Neural progenitor cell (in vitro differentiated cells): ENCODE results near the gene ABCC6. TPM values are rescaled to one million over a fixed set of nuclear protein-coding genes. Genes with fewer than 3 reads are reported as not detected.
A peak's percentile ranks its signal among the peaks of the same experiment; 100 is the strongest.

Experiments
- DNase-seq: peaks from one replicate; pipeline ENCODE4 v3.0.0-alpha.2; 2016; ENCODE audit warnings: low spot score
- H2AFZ ChIP-seq: fragments of 200-600 bp; sonication (generic); replicated peaks from 2 replicates; pipeline ENCODE4 v1.6.1; 2016; ENCODE audit warnings: antibody characterized with exemption
- H3F3A ChIP-seq: fragments of 200-600 bp; sonication (generic); 2 replicates; pipeline ENCODE4 v1.6.1; 2016; ENCODE audit warnings: antibody characterized with exemption, low read depth
- H3K27ac ChIP-seq: fragments of 200-600 bp; sonication (generic); 2 replicates; pipeline ENCODE4 v1.5.1; 2016; ENCODE audit warnings: mild to moderate bottlenecking
- H3K27me3 ChIP-seq: fragments of 200-600 bp; sonication (generic); 2 replicates; pipeline ENCODE4 v1.6.1; 2016; ENCODE audit warnings: mild to moderate bottlenecking, moderate library complexity
- H3K36me3 ChIP-seq: fragments of 200-600 bp; sonication (generic); 2 replicates; pipeline ENCODE4 v1.5.1; 2016
- H3K4me1 ChIP-seq: fragments of 200-600 bp; sonication (generic); 2 replicates; pipeline ENCODE4 v1.6.1; 2016; ENCODE audit warnings: mixed run types
- H3K4me2 ChIP-seq: fragments of 200-600 bp; sonication (generic); 2 replicates; pipeline ENCODE4 v1.6.1; 2016
- H3K4me3 ChIP-seq: fragments of 200-600 bp; sonication (generic); 2 replicates; pipeline ENCODE4 v1.5.1; 2016
- H3K79me2 ChIP-seq: fragments of 200-600 bp; sonication (generic); 2 replicates; pipeline ENCODE4 v1.6.1; 2016; ENCODE audit warnings: low read depth
- H3K9ac ChIP-seq: fragments of 200-600 bp; sonication (generic); 2 replicates; pipeline ENCODE4 v1.6.1; 2016
- H3K9me3 ChIP-seq: fragments of 200-600 bp; sonication (generic); 2 replicates; pipeline ENCODE4 v1.5.1; 2016; ENCODE audit warnings: low read depth
- H4K20me1 ChIP-seq: fragments of 200-600 bp; sonication (generic); 2 replicates; pipeline ENCODE4 v1.6.1; 2016; ENCODE audit warnings: low read depth
- H3K27ac Mint-ChIP-seq: 3 replicates; pipeline ENCODE4 v1.8.0; 2021; ENCODE audit warnings: mixed read lengths
- H3K27me3 Mint-ChIP-seq: 2 replicates; pipeline ENCODE4 v1.8.0; 2022; ENCODE audit warnings: low read depth, mild to moderate bottlenecking, inconsistent platforms, moderate library complexity, mixed read lengths; ENCODE audit not compliant: insufficient read depth
- H3K36me3 Mint-ChIP-seq: 3 replicates; pipeline ENCODE4 v1.8.0; 2021; ENCODE audit warnings: mixed read lengths
- H3K4me1 Mint-ChIP-seq: 3 replicates; pipeline ENCODE4 v1.8.0; 2021; ENCODE audit warnings: mixed read lengths
- H3K4me3 Mint-ChIP-seq: 3 replicates; pipeline ENCODE4 v1.8.0; 2021; ENCODE audit warnings: mild to moderate bottlenecking, moderate library complexity, mixed read lengths
- H3K9me3 Mint-ChIP-seq: 3 replicates; pipeline ENCODE4 v1.8.0; 2020; ENCODE audit warnings: mixed read lengths
- EZH2 ChIP-seq: fragments of 200-600 bp; sonication (generic); IDR thresholded peaks from 2 replicates; pipeline ENCODE4 v1.6.1; 2017; ENCODE audit warnings: antibody characterized with exemption, mild to moderate bottlenecking, moderate library complexity
- EZH2phosphoT487 ChIP-seq: fragments of 200-600 bp; sonication (generic); IDR thresholded peaks from 2 replicates; pipeline ENCODE4 v1.6.1; 2017; ENCODE audit warnings: antibody characterized with exemption
- total RNA-seq: library from RNA; depleted of rRNA; stranded (reverse); fragments of >200 nt; gene quantifications from 2 replicates; pipeline ENCODE4 v1.2.3, GENCODE V29; 2015; ENCODE audit warnings: low replicate concordance
- TF ChIP-seq, protein P1 (sequence below): fragments of 200-600 bp; sonication (generic); IDR thresholded peaks from 2 replicates; pipeline ENCODE4 v1.5.1; 2017; ENCODE audit warnings: antibody characterized with exemption, mild to moderate bottlenecking

Gene ABCC6
- total RNA-seq, 1 donor from 2014 or later: 0.79 TPM

GRCh38 chr16:16102738-16103137, 120.6 kb downstream of the ABCC6 start:
- Histone ChIP-seq H3K36me3 (no peaks in the 10 kb centered on the region), H3K79me2 (no peaks in the 10 kb centered on the region), H3K4me1 (no peaks in the 10 kb centered on the region), H3K27me3 (no peaks in the 10 kb centered on the region), H3K4me3 (no peak overlapping the region), H4K20me1 (no peaks in the 10 kb centered on the region), H3K9me3 (no peaks in the 10 kb centered on the region), H2AFZ (no peak overlapping the region), H3K4me2 (no peak overlapping the region), H3F3A (no peaks in the 10 kb centered on the region), H3K9ac (no peak overlapping the region), H3K27ac (no peak overlapping the region)
- Mint-ChIP-seq H3K27me3 (peaks cover 5% of the 10 kb centered on the region), H3K27ac (peak overlapping the region; percentile 35), H3K4me3 (no peak overlapping the region), H3K4me1 (peaks cover 3% of the 10 kb centered on the region), H3K36me3 (peaks cover 16% of the 10 kb centered on the region), H3K9me3 (peaks cover 2% of the 10 kb centered on the region)
- no peak for TF ChIP-seq EZH2
- TF ChIP-seq EZH2phosphoT487: no peak
- TF ChIP-seq, protein P1, sequence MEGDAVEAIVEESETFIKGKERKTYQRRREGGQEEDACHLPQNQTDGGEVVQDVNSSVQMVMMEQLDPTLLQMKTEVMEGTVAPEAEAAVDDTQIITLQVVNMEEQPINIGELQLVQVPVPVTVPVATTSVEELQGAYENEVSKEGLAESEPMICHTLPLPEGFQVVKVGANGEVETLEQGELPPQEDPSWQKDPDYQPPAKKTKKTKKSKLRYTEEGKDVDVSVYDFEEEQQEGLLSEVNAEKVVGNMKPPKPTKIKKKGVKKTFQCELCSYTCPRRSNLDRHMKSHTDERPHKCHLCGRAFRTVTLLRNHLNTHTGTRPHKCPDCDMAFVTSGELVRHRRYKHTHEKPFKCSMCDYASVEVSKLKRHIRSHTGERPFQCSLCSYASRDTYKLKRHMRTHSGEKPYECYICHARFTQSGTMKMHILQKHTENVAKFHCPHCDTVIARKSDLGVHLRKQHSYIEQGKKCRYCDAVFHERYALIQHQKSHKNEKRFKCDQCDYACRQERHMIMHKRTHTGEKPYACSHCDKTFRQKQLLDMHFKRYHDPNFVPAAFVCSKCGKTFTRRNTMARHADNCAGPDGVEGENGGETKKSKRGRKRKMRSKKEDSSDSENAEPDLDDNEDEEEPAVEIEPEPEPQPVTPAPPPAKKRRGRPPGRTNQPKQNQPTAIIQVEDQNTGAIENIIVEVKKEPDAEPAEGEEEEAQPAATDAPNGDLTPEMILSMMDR: no peak
- DNase-seq: no peak

- Histone ChIP-seq H3K27ac (no peak overlapping the region), H3K9ac (no peak overlapping the region), H3K4me3 (no peak overlapping the region), H4K20me1 (no peaks in the 10 kb centered on the region), H3K9me3 (no peaks in the 10 kb centered on the region), H3F3A (no peaks in the 10 kb centered on the region), H3K79me2 (no peaks in the 10 kb centered on the region), H3K4me1 (no peaks in the 10 kb centered on the region), H3K4me2 (no peak overlapping the region), H3K36me3 (no peaks in the 10 kb centered on the region), H3K27me3 (no peaks in the 10 kb centered on the region), H2AFZ (no peak overlapping the region)
- TF ChIP-seq EZH2 (no peak), EZH2phosphoT487 (no peak)
- TF ChIP-seq, protein P1: no peak
- Mint-ChIP-seq H3K9me3 (peaks cover 2% of the 10 kb centered on the region), H3K4me3 (no peak overlapping the region), H3K27ac (no peak overlapping the region), H3K27me3 (peaks cover 3% of the 10 kb centered on the region), H3K36me3 (peaks cover 16% of the 10 kb centered on the region), H3K4me1 (peaks cover 3% of the 10 kb centered on the region)
- DNase-seq: no peak
Measured at GRCh38 chr16:16101585-16101984, 121.7 kb downstream of the ABCC6 start.

DNA sequence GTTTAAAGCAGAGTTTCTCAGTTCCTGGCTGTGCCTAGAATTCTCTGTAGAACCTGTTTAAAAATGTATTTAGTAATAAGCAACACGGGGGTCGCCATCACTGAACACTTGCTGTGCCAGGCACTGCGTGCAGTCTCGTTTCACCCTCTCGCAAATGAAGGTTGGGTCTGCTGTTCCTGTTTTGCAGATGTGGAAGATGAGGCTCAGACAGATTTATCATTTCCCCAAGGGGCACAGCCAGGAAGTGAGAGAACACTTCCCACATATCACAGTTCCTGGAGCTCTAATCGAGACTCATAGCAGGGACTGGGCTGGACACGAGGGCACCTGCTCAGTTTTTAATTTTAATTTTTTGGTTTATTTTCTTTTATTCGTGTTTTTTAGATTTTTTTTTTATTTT, 122.7 kb downstream of the ABCC6 start:
- Histone ChIP-seq H3K9me3 (no peaks in the 10 kb centered on the region), H3K36me3 (no peaks in the 10 kb centered on the region), H3K9ac (no peak overlapping the region), H3K27me3 (no peaks in the 10 kb centered on the region), H3K4me3 (no peak overlapping the region), H4K20me1 (peaks cover 7% of the 10 kb centered on the region), H3K27ac (no peak overlapping the region), H3K4me2 (no peak overlapping the region), H2AFZ (no peak overlapping the region), H3F3A (peaks cover 3% of the 10 kb centered on the region), H3K79me2 (no peaks in the 10 kb centered on the region), H3K4me1 (no peaks in the 10 kb centered on the region)
- DNase-seq: no peak
- TF ChIP-seq, protein P1: no peak
- TF ChIP-seq EZH2: no peak
- no peak for TF ChIP-seq EZH2phosphoT487
- Mint-ChIP-seq H3K4me1 (peaks cover 5% of the 10 kb centered on the region), H3K9me3 (peaks cover 2% of the 10 kb centered on the region), H3K4me3 (no peak overlapping the region), H3K27me3 (peaks cover 3% of the 10 kb centered on the region), H3K36me3 (peaks cover 16% of the 10 kb centered on the region), H3K27ac (no peak overlapping the region)
